ENCODE data around the gene PIEZO2.

Gene PIEZO2

GRCh38 chr18:11112286-11112685, 37.1 kb downstream of the PIEZO2 start:
- no peak for DNase-seq

GRCh38 chr18:11110509-11110908, 38.9 kb downstream of the PIEZO2 start:
- DNase-seq, result no peak

GRCh38 chr18:11108947-11109346, 40.4 kb downstream of the PIEZO2 start:
- DNase-seq, result no peak

- no peak for DNase-seq
Measured at GRCh38 chr18:11106894-11107293, 42.5 kb downstream of the PIEZO2 start.

GRCh38 chr18:11105463-11105862, 43.9 kb downstream of the PIEZO2 start:
- no peak for DNase-seq

- no peak for DNase-seq
Measured at GRCh38 chr18:11104307-11104706, 45.1 kb downstream of the PIEZO2 start.

- DNase-seq, result no peak
Measured at GRCh38 chr18:11096839-11097750, 52.3 kb downstream of the PIEZO2 start.

- no peak for DNase-seq
Measured at GRCh38 chr18:11096411-11096810, 53.0 kb downstream of the PIEZO2 start.

- DNase-seq, result no peak
Measured at GRCh38 chr18:11095674-11096293, 53.6 kb downstream of the PIEZO2 start.

GRCh38 chr18:11095211-11095610, 54.2 kb downstream of the PIEZO2 start:
- DNase-seq, result no peak

GRCh38 chr18:11091746-11092145, 57.6 kb downstream of the PIEZO2 start:
- DNase-seq, result no peak

- DNase-seq, result no peak
Measured at GRCh38 chr18:11089931-11090715, 59.2 kb downstream of the PIEZO2 start.

GRCh38 chr18:11081009-11081532, 68.3 kb downstream of the PIEZO2 start:
- DNase-seq, result no peak

- DNase-seq, result no peak
Measured at GRCh38 chr18:11078491-11078890, 70.9 kb downstream of the PIEZO2 start.

GRCh38 chr18:11077548-11078187, 71.7 kb downstream of the PIEZO2 start:
- no peak for DNase-seq

- DNase-seq, result peak; percentile 3
Measured at GRCh38 chr18:11074889-11075288, 74.5 kb downstream of the PIEZO2 start.

- no peak for DNase-seq
Measured at GRCh38 chr18:11073971-11074370, 75.4 kb downstream of the PIEZO2 start.

- DNase-seq, result no peak
Measured at GRCh38 chr18:11072632-11073031, 76.7 kb downstream of the PIEZO2 start.

GRCh38 chr18:11071300-11071699, 78.1 kb downstream of the PIEZO2 start:
- DNase-seq, result no peak

GRCh38 chr18:11070593-11070992, 78.8 kb downstream of the PIEZO2 start:
- no peak for DNase-seq

GRCh38 chr18:11066038-11066437, 83.3 kb downstream of the PIEZO2 start:
- DNase-seq, result no peak

- no peak for DNase-seq
Measured at GRCh38 chr18:11064727-11065460, 84.5 kb downstream of the PIEZO2 start.
